Astrocyte of the cerebellum (primary cell): ENCODE measurements around the gene UMODL1.

Source experiments
- DNase-seq: peaks from one replicate; pipeline ENCODE4 v3.0.0-alpha.2; 2011; ENCODE audit warnings: low read depth
- H3K4me3 ChIP-seq: 2 replicates; pipeline ENCODE4 v1.5.1; 2011; ENCODE audit warnings: mild to moderate bottlenecking, low read depth, low read length, moderate library complexity
- in situ Hi-C: cut with HindIII; loops from 2 replicates; pipeline ENCODE4 v1.10.0; 2017; ENCODE audit warnings: low sequenced_read_pairs
- TF ChIP-seq, protein P1 (sequence below): IDR thresholded peaks from 2 replicates; pipeline ENCODE4 v1.5.1; 2012; ENCODE audit warnings: low read length, low read depth, moderate library complexity, mild to moderate bottlenecking; ENCODE audit errors: missing control alignments

Gene UMODL1

GRCh38 chr21:42183374-42184266 is 112.5 kb downstream of the UMODL1 start:
- DNase-seq, result no peak
- TF ChIP-seq, protein P1, sequence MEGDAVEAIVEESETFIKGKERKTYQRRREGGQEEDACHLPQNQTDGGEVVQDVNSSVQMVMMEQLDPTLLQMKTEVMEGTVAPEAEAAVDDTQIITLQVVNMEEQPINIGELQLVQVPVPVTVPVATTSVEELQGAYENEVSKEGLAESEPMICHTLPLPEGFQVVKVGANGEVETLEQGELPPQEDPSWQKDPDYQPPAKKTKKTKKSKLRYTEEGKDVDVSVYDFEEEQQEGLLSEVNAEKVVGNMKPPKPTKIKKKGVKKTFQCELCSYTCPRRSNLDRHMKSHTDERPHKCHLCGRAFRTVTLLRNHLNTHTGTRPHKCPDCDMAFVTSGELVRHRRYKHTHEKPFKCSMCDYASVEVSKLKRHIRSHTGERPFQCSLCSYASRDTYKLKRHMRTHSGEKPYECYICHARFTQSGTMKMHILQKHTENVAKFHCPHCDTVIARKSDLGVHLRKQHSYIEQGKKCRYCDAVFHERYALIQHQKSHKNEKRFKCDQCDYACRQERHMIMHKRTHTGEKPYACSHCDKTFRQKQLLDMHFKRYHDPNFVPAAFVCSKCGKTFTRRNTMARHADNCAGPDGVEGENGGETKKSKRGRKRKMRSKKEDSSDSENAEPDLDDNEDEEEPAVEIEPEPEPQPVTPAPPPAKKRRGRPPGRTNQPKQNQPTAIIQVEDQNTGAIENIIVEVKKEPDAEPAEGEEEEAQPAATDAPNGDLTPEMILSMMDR, result no peak
- H3K4me3 ChIP-seq, result no peak overlapping the region
- in situ Hi-C loops, result no loop called here

GRCh38 chr21:42186591-42186990 is 115.5 kb downstream of the UMODL1 start:
- H3K4me3 ChIP-seq, result no peak overlapping the region
- DNase-seq, result no peak
- in situ Hi-C loops, result no loop called here
- TF ChIP-seq, protein P1, result no peak

DNA sequence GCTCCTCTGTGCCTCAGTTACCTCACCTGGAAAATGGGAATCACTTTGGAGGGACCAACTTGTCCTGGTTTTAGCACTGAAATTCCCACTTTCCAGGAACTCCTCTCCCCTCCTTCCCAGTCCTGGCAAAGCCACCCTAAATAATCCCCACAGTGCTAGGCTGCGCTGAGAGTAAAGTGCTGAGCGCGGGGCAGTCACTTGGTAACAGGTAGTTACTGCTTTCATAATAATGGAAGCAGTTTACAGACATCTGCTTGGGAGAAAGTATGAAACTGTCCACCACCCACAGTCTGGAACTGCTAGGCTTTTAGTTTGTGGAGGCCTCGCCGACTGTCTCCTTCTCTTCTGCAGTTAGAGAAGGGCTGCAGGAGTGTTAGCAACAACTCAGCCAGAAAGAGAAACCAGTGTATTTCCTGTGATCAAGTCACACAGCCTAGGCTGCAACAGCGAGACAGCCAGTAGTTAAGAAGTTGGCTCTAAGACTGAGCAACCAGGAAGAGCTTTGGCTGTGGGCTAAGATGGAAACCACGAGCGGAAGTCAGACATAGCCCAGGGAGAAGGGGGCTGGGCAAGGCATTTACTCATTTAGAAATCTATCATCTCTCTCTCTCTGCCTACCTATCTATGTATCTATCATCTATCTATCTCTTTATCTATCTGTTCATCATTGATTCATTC is 117.0 kb downstream of the UMODL1 start:
- no peak for DNase-seq
- in situ Hi-C loops, result no loop called here

DNA sequence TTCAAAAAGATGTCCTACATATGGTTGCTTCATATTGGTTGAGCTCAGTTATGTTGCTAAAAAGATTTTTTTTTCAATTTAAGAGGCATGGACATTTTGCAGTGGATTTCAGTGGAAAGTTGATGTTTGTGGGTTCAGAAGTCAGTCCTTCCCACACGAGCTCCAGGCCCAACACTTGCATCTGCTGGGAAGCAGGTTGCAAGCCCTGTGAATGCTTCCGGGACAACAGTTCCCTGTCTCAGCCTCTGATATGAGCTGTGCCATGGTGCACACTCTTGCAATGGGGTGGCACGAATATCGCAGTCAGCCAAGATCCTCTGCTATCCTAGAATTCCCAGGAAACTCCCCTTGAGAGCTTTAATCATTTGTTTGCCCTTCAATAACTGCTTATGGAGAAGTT is 117.5 kb downstream of the UMODL1 start:
- DNase-seq, result no peak
- TF ChIP-seq, protein P1, result no peak
- H3K4me3 ChIP-seq, result no peak overlapping the region
- in situ Hi-C loops, result no loop called here

More for the DNA sequence above, 117.0 kb downstream of the UMODL1 start:
- TF ChIP-seq, protein P1, result no peak
- H3K4me3 ChIP-seq, result no peak overlapping the region

DNA sequence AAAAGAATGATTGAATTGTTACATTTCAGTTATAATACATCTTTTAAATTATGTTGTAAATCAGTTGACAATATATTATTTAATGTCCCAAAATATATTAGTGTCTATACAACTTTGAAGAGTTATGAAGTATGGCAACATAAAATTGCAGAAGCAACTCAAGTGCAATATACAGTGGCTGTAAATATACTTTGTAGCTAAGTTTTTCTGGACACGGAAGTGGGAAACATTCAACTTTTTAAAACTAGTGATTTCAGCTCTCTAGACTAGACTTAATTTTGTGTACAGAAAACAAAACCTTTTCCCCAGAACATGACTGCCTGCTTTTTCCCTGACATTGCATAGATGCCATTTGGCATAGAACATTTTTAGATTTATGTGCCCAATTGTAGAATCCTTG is 118.3 kb downstream of the UMODL1 start:
- H3K4me3 ChIP-seq, result no peak overlapping the region
- TF ChIP-seq, protein P1, result no peak
- DNase-seq, result no peak
- in situ Hi-C loops, result no loop called here

GRCh38 chr21:42189860-42190485 is 118.9 kb downstream of the UMODL1 start:
- TF ChIP-seq, protein P1, result no peak
- no peak overlapping the region for H3K4me3 ChIP-seq
- no peak for DNase-seq
- in situ Hi-C loops, result no loop called here
